MCF 10A (cell line): ENCODE results near the gene STAT5A. TPM values are rescaled to one million over a fixed set of nuclear protein-coding genes. Genes with fewer than 3 reads are reported as not detected.

Experiments used
- BruUV-seq: library from RNA; stranded (reverse); fragments of 400-500 nt; replicated peaks from 2 replicates; lab custom pipeline; 2021; lab: Mats Ljungman, UMichigan
- CTCF ChIA-PET: fragments of 300-600 bp; sonication (Branson Sonifier 250); formaldehyde crosslinking; extraction: SDS; loops from one replicate; lab custom pipeline; 2021; ENCODE audit warnings: antibody characterized with exemption, inconsistent platforms; lab: Yijun Ruan, JAX
- POLR2A ChIA-PET: fragments of 300-600, 350-650 bp; sonication (Branson Sonifier 250); formaldehyde crosslinking; extraction: SDS; loops from one replicate; lab custom pipeline; 2020; ENCODE audit warnings: antibody characterized with exemption, inconsistent platforms; lab: Yijun Ruan, JAX
- DNase-seq: peaks from one replicate; pipeline ENCODE4 v3.0.0-alpha.2; 2018; ENCODE audit not compliant: unreplicated experiment
- H3K27ac Mint-ChIP-seq: one replicate; pipeline ENCODE4 v1.8.0; 2022; ENCODE audit warnings: mild to moderate bottlenecking, low read depth, mixed read lengths; ENCODE audit not compliant: unreplicated experiment
- H3K27me3 Mint-ChIP-seq: one replicate; pipeline ENCODE4 v1.8.0; 2022; ENCODE audit warnings: mixed read lengths; ENCODE audit not compliant: insufficient read depth, unreplicated experiment
- H3K36me3 Mint-ChIP-seq: one replicate; pipeline ENCODE4 v1.8.0; 2022; ENCODE audit warnings: mild to moderate bottlenecking, moderate library complexity, mixed read lengths; ENCODE audit not compliant: insufficient read depth, unreplicated experiment
- H3K4me1 Mint-ChIP-seq: one replicate; pipeline ENCODE4 v1.8.0; 2022; ENCODE audit warnings: mixed read lengths; ENCODE audit not compliant: insufficient read depth, unreplicated experiment
- H3K4me3 Mint-ChIP-seq: one replicate; pipeline ENCODE4 v1.8.0; 2022; ENCODE audit warnings: mild to moderate bottlenecking, moderate library complexity, mixed read lengths; ENCODE audit not compliant: unreplicated experiment
- H3K9me3 Mint-ChIP-seq: one replicate; pipeline ENCODE4 v1.8.0; 2022; ENCODE audit warnings: mixed read lengths; ENCODE audit not compliant: unreplicated experiment
- intact Hi-C: fragments of 100-400 bp; cut with micrococcal nuclease; formaldehyde crosslinking; loops from 2 replicates; pipeline ENCODE4 v1.14.1; 2022
- total RNA-seq: library from RNA; stranded (reverse); gene quantifications from 2 replicates; pipeline ENCODE4 v1.2.3, GENCODE V29; 2022
- TF ChIP-seq, protein P1 (sequence below): fragments of 200-600 bp; IDR thresholded peaks from one replicate; pipeline ENCODE4 v1.8.0; 2022; ENCODE audit warnings: antibody characterized with exemption, mild to moderate bottlenecking; ENCODE audit not compliant: unreplicated experiment

Gene STAT5A
- total RNA-seq, 1 experiment from 2014 or later = 1.0 TPM

DNA sequence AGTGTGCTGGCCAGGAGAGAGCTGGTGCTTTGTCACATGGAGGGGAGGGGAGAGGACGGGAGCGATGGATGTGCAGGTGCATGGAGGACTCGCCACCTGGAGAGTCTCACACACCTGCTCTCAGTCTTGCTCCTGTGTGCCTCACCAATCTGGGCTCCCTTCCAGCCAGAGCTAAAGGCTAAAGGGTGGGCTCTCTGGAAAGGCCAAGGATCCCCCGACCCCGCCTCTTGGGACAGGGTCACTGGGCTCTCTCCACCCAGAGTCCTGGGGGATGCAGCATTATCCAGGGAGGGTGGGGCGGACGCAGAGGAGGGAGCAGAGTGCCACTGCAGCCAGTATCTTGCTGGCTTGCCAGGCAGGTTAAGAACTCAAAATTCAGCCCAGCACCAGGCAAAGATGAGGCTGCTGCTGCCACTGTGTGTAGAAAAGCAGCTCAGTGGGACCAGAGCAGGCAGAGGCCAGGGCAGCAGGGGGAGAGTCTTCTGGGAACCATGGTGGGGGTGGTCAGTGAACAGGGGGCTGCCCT lies 6.7 kb upstream of the STAT5A start:
- Mint-ChIP-seq H3K4me3 (no peak overlapping the region), H3K36me3 (no peaks in the 10 kb centered on the region), H3K27me3 (peaks cover 2% of the 10 kb centered on the region), H3K27ac (no peak overlapping the region), H3K9me3 (no peaks in the 10 kb centered on the region), H3K4me1 (peaks cover 15% of the 10 kb centered on the region)
- TF ChIP-seq, protein P1, sequence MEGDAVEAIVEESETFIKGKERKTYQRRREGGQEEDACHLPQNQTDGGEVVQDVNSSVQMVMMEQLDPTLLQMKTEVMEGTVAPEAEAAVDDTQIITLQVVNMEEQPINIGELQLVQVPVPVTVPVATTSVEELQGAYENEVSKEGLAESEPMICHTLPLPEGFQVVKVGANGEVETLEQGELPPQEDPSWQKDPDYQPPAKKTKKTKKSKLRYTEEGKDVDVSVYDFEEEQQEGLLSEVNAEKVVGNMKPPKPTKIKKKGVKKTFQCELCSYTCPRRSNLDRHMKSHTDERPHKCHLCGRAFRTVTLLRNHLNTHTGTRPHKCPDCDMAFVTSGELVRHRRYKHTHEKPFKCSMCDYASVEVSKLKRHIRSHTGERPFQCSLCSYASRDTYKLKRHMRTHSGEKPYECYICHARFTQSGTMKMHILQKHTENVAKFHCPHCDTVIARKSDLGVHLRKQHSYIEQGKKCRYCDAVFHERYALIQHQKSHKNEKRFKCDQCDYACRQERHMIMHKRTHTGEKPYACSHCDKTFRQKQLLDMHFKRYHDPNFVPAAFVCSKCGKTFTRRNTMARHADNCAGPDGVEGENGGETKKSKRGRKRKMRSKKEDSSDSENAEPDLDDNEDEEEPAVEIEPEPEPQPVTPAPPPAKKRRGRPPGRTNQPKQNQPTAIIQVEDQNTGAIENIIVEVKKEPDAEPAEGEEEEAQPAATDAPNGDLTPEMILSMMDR = no peak
- no peak for DNase-seq
- ChIA-PET POLR2A (interaction anchor here (0.6 kb wide), 2 partner anchors 18 to 1296 kb away, joined by 3 read pairs; no protein-coding TSS in a partner anchor), CTCF (interaction anchor here (0.6 kb wide), 1 partner anchor 154 kb away, joined by 3 read pairs; no protein-coding TSS in a partner anchor)
- intact Hi-C loops = no loop called here
- BruUV-seq = no TSS peak

DNA sequence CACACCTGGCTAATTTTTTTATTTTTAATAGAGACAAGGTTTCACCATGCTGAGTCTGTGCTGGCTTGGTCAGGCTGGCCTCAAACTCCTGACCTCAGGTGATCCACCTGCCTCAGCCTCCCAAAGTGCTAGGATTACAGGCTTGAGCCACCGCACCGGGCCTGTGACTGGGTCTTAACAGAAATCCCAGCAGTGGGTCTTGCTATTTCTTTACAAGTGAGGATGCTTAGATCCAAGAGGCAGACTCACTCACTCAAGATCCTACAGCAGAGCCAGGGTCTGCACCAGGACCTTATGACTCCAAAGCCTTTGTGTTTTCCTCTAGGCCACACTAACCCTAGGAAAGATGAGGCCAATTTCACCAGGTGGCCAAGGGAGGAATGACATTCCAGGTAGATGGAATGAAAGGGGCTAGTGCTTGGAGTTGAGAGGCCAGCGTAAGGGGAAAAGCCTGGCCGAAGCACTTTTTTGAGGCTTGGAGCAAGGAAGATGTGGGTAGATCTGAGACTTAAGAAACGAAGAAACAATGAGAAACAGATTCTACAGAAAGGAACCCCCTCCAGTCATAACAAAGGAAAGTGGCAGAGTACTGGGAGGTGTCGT lies 5.7 kb upstream of the STAT5A start:
- POLR2A ChIA-PET = no interaction called here
- H3K27ac Mint-ChIP-seq = no peak overlapping the region
- no TSS peak for BruUV-seq
- no peaks in the 10 kb centered on the region for H3K36me3 Mint-ChIP-seq
- DNase-seq = no peak
- CTCF ChIA-PET = interaction anchor here (0.7 kb wide), 1 partner anchor 31 kb away, joined by 3 read pairs; no protein-coding TSS in a partner anchor
- H3K27me3 Mint-ChIP-seq = peaks cover 11% of the 10 kb centered on the region
- no peak overlapping the region for H3K4me3 Mint-ChIP-seq
- peaks cover 8% of the 10 kb centered on the region for H3K4me1 Mint-ChIP-seq
- no peaks in the 10 kb centered on the region for H3K9me3 Mint-ChIP-seq
- TF ChIP-seq, protein P1 = no peak
- intact Hi-C loops = no loop called here

DNA sequence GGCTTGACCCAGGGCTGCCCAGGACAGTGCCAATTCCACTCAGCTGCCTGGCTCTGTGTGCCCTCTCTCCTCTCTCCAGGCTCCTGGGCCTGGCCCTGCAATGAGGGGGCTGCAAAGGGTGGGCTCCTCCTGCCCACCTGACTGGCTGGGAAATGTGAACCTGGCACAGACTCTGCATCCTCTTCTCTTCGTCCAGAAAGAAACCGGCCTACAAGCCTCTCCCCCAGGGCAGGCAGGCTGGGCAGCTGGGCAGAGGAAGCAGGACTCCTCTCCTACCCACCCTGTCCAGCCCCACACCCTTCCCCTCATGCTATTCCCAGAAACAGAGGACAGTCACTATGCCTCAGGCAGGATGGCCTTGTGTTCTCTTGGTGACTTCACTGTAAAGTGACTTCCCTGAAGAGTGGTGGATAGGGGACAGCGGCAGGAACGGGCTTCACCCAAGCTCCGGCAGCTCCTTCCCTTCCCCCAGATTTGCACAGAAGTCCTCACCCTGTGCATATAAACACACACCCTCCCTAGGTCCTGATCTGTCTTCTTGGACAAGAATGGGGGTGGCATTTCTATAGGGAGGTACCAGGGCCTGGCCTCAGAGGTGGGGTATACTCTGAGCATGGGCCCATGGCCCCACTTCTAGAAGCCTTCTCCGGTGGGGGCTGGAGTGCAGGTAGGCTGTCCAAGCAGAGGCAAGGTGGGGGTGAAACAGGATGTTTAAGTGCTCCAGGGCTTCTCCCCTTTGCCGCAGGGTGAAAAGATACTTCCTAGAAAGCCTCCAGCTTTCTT lies 4.9 kb upstream of the STAT5A start:
- TF ChIP-seq, protein P1 = no peak
- Mint-ChIP-seq H3K27ac (no peak overlapping the region), H3K4me1 (peaks cover 8% of the 10 kb centered on the region), H3K27me3 (peaks cover 14% of the 10 kb centered on the region), H3K4me3 (no peak overlapping the region), H3K9me3 (no peaks in the 10 kb centered on the region), H3K36me3 (no peaks in the 10 kb centered on the region)
- CTCF ChIA-PET = interaction anchor here (0.6 to 0.7 kb wide), 2 partner anchors 32 to 278 kb away, joined by 3 to 4 read pairs; no protein-coding TSS in a partner anchor
- no peak for DNase-seq
- POLR2A ChIA-PET = no interaction called here
- no TSS peak for BruUV-seq
- intact Hi-C loops = no loop called here

GRCh38 chr17:42284024-42284369 lies 4.3 kb upstream of the STAT5A start:
- POLR2A ChIA-PET = no interaction called here
- Mint-ChIP-seq H3K27me3 (peaks cover 14% of the 10 kb centered on the region), H3K4me1 (peaks cover 8% of the 10 kb centered on the region), H3K36me3 (no peaks in the 10 kb centered on the region), H3K9me3 (no peaks in the 10 kb centered on the region), H3K27ac (no peak overlapping the region), H3K4me3 (no peak overlapping the region)
- CTCF ChIA-PET = interaction anchor here (0.6 kb wide), 2 partner anchors 10 to 278 kb away, joined by 3 to 4 read pairs; no protein-coding TSS in a partner anchor
- TF ChIP-seq, protein P1 = no peak
- DNase-seq = no peak
- intact Hi-C loops = no loop called here
- no TSS peak for BruUV-seq
